Activated B cell treated with CpG ODN at 0.5 μM for 24 hours (primary cell): ENCODE measurements around the gene FAM114A1. TPM values are rescaled to one million over a fixed set of nuclear protein-coding genes. Genes with fewer than 3 reads are reported as not detected.

Experiments
- ATAC-seq: fragments of 200-7000 bp; cut with Tn5 transposase; one replicate; pipeline ENCODE4 v1.10.0; 2021; ENCODE audit warnings: low read depth, mild to moderate bottlenecking, moderate library complexity
- CTCF ChIA-PET: fragments of 350-600 bp; sonication (Branson Sonifier 250); formaldehyde crosslinking; loops from one replicate; lab custom pipeline; 2021; ENCODE audit warnings: antibody characterized with exemption; lab: Charles Lee
- POLR2A ChIA-PET: fragments of 350-600 bp; sonication (Branson Sonifier 250); formaldehyde crosslinking; loops from one replicate; lab custom pipeline; 2021; ENCODE audit warnings: antibody characterized with exemption; lab: Charles Lee
- DNase-seq: peaks from one replicate; pipeline ENCODE4 v3.0.0; 2022
- H3K27ac Mint-ChIP-seq: one replicate; pipeline ENCODE4 v1.8.0; 2020; ENCODE audit warnings: mixed read lengths
- H3K27me3 Mint-ChIP-seq: one replicate; pipeline ENCODE4 v1.8.0; 2021; ENCODE audit warnings: mixed read lengths
- H3K36me3 Mint-ChIP-seq: one replicate; pipeline ENCODE4 v1.8.0; 2021; ENCODE audit warnings: low read depth, mixed read lengths
- H3K4me1 Mint-ChIP-seq: one replicate; pipeline ENCODE4 v1.8.0; 2021; ENCODE audit warnings: mixed read lengths
- H3K4me3 Mint-ChIP-seq: one replicate; pipeline ENCODE4 v1.8.0; 2020; ENCODE audit warnings: mild to moderate bottlenecking, mixed read lengths
- H3K9me3 Mint-ChIP-seq: one replicate; pipeline ENCODE4 v1.8.0; 2020; ENCODE audit warnings: mixed read lengths
- intact Hi-C: fragments of 100-400 bp; cut with micrococcal nuclease; formaldehyde crosslinking; loops from one replicate; pipeline ENCODE4 v1.15.1; 2024
- total RNA-seq: library from RNA; stranded (reverse); gene quantifications from 2 replicates; pipeline ENCODE4 v1.2.3, GENCODE V29; 2022
- TF ChIP-seq, protein P1 (sequence below): fragments of 200-600 bp; IDR thresholded peaks from one replicate; pipeline ENCODE4 v1.8.0; 2022; ENCODE audit warnings: antibody characterized with exemption, mild to moderate bottlenecking

FAM114A1 gene
- total RNA-seq, 1 donor from 2014 or later, result 3.3 TPM

DNA sequence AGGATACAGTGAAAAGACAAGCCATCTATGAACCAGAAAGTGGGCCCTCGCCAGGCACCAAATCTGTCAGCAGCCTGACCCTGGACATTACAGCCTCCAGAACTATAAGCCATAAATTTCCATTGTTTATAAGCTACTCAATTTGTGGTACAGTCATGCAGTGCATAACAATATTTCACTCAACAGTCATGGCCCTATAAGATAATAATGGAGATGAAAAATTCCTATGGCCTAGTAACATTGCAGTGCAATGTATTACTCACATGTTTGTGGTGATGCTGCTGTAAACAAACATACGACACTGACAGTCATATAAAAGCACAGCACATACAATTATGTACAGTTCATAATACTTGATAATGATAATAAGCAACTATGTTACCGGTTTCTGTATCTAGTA lies 45.9 kb upstream of the FAM114A1 start:
- CTCF ChIA-PET, result no interaction called here
- Mint-ChIP-seq H3K27ac (peak overlapping the region; percentile 64), H3K36me3 (peaks cover 41% of the 10 kb centered on the region), H3K27me3 (no peaks in the 10 kb centered on the region), H3K4me1 (peaks cover 48% of the 10 kb centered on the region), H3K9me3 (peaks cover 11% of the 10 kb centered on the region), H3K4me3 (no peak overlapping the region)
- intact Hi-C loops, result loop anchor here (2.0 kb wide), 1 partner anchor 17 kb away; no protein-coding TSS in a partner anchor
- DNase-seq (no peak), ATAC-seq (no peak)
- TF ChIP-seq, protein P1, sequence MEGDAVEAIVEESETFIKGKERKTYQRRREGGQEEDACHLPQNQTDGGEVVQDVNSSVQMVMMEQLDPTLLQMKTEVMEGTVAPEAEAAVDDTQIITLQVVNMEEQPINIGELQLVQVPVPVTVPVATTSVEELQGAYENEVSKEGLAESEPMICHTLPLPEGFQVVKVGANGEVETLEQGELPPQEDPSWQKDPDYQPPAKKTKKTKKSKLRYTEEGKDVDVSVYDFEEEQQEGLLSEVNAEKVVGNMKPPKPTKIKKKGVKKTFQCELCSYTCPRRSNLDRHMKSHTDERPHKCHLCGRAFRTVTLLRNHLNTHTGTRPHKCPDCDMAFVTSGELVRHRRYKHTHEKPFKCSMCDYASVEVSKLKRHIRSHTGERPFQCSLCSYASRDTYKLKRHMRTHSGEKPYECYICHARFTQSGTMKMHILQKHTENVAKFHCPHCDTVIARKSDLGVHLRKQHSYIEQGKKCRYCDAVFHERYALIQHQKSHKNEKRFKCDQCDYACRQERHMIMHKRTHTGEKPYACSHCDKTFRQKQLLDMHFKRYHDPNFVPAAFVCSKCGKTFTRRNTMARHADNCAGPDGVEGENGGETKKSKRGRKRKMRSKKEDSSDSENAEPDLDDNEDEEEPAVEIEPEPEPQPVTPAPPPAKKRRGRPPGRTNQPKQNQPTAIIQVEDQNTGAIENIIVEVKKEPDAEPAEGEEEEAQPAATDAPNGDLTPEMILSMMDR, result no peak
- POLR2A ChIA-PET, result interaction anchor here (0.8 to 1.4 kb wide), 3 partner anchors 8 to 61 kb away, joined by 3 to 4 read pairs (median 3); no protein-coding TSS in a partner anchor

DNA sequence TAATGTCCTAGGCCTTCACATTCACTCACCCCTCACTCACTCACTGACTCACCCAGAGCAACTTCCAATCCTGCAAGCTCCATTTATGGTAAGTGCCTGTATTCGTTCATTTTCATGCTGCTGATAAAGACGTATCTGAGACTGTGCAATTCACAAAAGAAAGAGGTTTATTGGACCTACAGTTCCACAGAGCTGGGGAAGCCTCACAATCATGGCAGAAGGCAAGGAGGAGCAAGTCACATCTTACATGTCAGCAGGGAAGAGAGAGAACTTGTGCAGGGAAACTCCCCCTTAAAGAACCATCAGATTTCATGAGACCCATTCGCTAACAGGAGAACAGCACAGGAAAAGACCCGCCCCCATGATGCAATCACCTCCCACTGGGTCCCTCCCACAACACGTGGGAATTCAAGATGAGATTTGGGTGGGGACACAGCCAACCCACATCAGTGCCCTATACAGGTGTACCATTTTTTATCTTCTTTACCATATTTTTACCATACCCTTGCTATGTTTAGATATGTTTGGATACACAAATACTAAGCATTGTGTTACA lies 44.8 kb upstream of the FAM114A1 start:
- TF ChIP-seq, protein P1, result no peak
- POLR2A ChIA-PET, result interaction anchor here (0.8 to 1.4 kb wide), 2 partner anchors 9 kb away, joined by 3 read pairs; no protein-coding TSS in a partner anchor
- Mint-ChIP-seq H3K27ac (peak overlapping the region; percentile 10), H3K4me1 (peaks cover 41% of the 10 kb centered on the region), H3K4me3 (no peak overlapping the region), H3K27me3 (no peaks in the 10 kb centered on the region), H3K36me3 (peaks cover 52% of the 10 kb centered on the region), H3K9me3 (peaks cover 11% of the 10 kb centered on the region)
- CTCF ChIA-PET, result interaction anchor here (0.7 kb wide), 1 partner anchor 688 kb away, joined by 3 read pairs; no protein-coding TSS in a partner anchor
- ATAC-seq (no peak), DNase-seq (no peak)
- intact Hi-C loops, result no loop called here

DNA sequence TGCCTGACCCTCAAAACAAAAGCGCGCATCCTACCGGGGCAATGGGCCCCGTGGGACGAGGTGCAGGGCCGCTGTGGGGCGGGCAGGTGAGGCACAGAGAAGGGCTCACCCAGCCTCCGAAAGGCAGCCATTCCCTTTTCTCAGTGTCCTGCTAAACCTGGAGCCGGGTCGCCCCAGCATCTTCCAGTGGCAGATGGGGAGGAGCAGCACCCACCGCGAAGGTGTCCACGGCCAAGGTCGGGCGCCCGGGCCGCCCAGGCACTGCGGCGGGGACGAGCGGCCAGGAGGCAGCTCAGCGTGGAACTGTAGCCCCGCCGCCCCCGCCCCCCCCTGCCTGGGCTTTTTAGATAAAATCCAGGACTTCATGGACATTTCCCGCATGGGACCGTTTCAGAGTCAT lies 43.8 kb upstream of the FAM114A1 start:
- peak overlapping the region; percentile 53 for H3K27ac Mint-ChIP-seq
- intact Hi-C loops, result no loop called here
- TF ChIP-seq, protein P1, result no peak
- DNase-seq, result no peak
- ChIA-PET CTCF (interaction anchor here (2.1 kb wide), 1 partner anchor 37 kb away, joined by 4 read pairs; no protein-coding TSS in a partner anchor), POLR2A (no interaction called here)
- no peak for ATAC-seq
- no peak overlapping the region for H3K4me3 Mint-ChIP-seq
- peaks cover 34% of the 10 kb centered on the region for H3K4me1 Mint-ChIP-seq
- no peaks in the 10 kb centered on the region for H3K27me3 Mint-ChIP-seq
- H3K9me3 Mint-ChIP-seq, result peaks cover 11% of the 10 kb centered on the region
- peaks cover 60% of the 10 kb centered on the region for H3K36me3 Mint-ChIP-seq

DNA sequence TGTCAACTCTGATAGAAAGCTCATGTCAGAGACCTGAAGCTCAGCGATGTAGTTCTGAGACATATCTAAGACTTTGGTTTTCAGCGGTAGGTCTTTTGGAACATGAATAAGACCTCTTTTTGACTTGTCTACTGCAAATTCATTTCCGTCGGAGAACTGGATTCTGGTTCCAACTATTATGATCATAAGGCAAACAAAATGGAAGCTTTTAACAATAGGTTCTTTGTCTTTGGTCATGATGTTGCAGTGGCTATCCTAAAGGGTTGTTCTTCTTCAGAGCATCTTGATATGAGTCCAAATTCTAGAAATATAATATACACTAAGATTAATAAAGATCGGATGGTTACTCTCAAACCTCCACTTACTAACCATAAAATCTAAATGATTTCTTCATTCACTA lies 38.4 kb upstream of the FAM114A1 start:
- Mint-ChIP-seq H3K4me1 (peaks cover 39% of the 10 kb centered on the region), H3K9me3 (peaks cover under 1% of the 10 kb centered on the region), H3K27me3 (no peaks in the 10 kb centered on the region), H3K36me3 (peaks cover 77% of the 10 kb centered on the region), H3K27ac (no peak overlapping the region), H3K4me3 (no peak overlapping the region)
- ATAC-seq, result no peak
- ChIA-PET POLR2A (no interaction called here), CTCF (interaction anchor here (1.1 kb wide), 2 partner anchors 10 to 31 kb away, joined by 3 read pairs; no protein-coding TSS in a partner anchor)
- no peak for DNase-seq
- intact Hi-C loops, result no loop called here
- TF ChIP-seq, protein P1, result no peak

DNA sequence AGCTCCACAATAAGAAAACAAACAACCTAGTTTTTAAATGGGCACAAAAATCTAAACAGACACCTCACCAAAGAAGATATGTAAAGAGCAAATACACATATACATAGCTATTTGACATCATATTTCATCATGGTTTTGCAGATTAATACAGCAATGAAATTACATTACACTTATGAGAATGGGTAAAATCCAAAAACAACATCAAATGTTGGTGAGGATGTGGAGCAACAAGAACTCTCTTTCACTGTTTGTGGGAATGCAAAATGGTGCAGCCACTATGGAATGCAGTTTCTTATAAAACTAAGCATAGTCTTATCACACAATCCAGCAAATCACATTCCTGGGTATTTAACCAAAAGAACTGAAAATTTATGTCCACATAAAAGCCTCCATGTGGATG lies 36.0 kb upstream of the FAM114A1 start:
- no peak overlapping the region for H3K27ac Mint-ChIP-seq
- H3K4me1 Mint-ChIP-seq, result peaks cover 38% of the 10 kb centered on the region
- ChIA-PET POLR2A (interaction anchor here (0.9 to 1.3 kb wide), 2 partner anchors 10 to 70 kb away, joined by 3 read pairs; no protein-coding TSS in a partner anchor), CTCF (no interaction called here)
- H3K36me3 Mint-ChIP-seq, result peaks cover 78% of the 10 kb centered on the region
- no peaks in the 10 kb centered on the region for H3K27me3 Mint-ChIP-seq
- DNase-seq, result no peak
- H3K4me3 Mint-ChIP-seq, result no peak overlapping the region
- peaks cover 13% of the 10 kb centered on the region for H3K9me3 Mint-ChIP-seq
- no peak for ATAC-seq
- intact Hi-C loops, result loop anchor here (2.0 kb wide), 1 partner anchor 15 kb away; no protein-coding TSS in a partner anchor
- TF ChIP-seq, protein P1, result no peak
